OCI-LY1 (cell line): ENCODE results near the gene TTC31.

ENCODE experiments used
- H2AFZ ChIP-seq: fragments of 200-600 bp; sonication (generic), shearing (Covaris generic); 2 replicates; pipeline ENCODE4 v1.6.0; 2014; ENCODE audit warnings: antibody characterized with exemption, mild to moderate bottlenecking, low read length
- H3F3A ChIP-seq: fragments of 200-600 bp; sonication (generic), shearing (Covaris generic); 2 replicates; pipeline ENCODE4 v1.6.0; 2014; ENCODE audit warnings: mild to moderate bottlenecking, antibody characterized with exemption, low read length, moderate library complexity; ENCODE audit not compliant: insufficient read depth
- H3K27ac ChIP-seq: fragments of 200-600 bp; sonication (generic); 2 replicates; pipeline ENCODE4 v1.5.1; 2014; ENCODE audit warnings: low read length, mixed run types, mild to moderate bottlenecking, low read depth; ENCODE audit not compliant: poor library complexity, severe bottlenecking
- H3K27me3 ChIP-seq: fragments of 200-600 bp; sonication (generic); 2 replicates; pipeline ENCODE4 v1.6.0; 2014; ENCODE audit warnings: antibody characterized with exemption, mild to moderate bottlenecking, low read length, moderate library complexity; ENCODE audit not compliant: insufficient read depth
- H3K36me3 ChIP-seq: fragments of 200-600 bp; sonication (generic); 2 replicates; pipeline ENCODE4 v1.6.1; 2014; ENCODE audit warnings: mild to moderate bottlenecking, antibody characterized with exemption, low read length, moderate library complexity, mixed read lengths; ENCODE audit not compliant: insufficient read depth
- H3K4me1 ChIP-seq: fragments of 200-600 bp; sonication (generic); 2 replicates; pipeline ENCODE4 v1.5.1; 2014; ENCODE audit warnings: mild to moderate bottlenecking, low read length, moderate library complexity; ENCODE audit not compliant: insufficient read depth, severe bottlenecking
- H3K4me2 ChIP-seq: fragments of 200-600 bp; sonication (generic), shearing (Covaris generic); 2 replicates; pipeline ENCODE4 v1.6.1; 2014; ENCODE audit warnings: low read length
- H3K4me3 ChIP-seq: fragments of 200-600 bp; sonication (generic); 2 replicates; pipeline ENCODE4 v1.5.1; 2014; ENCODE audit warnings: low read length, low read depth, mild to moderate bottlenecking, mixed read lengths; ENCODE audit not compliant: poor library complexity, severe bottlenecking
- H3K79me2 ChIP-seq: fragments of 200-600 bp; shearing (Covaris generic); 2 replicates; pipeline ENCODE4 v1.6.1; 2016; ENCODE audit warnings: mixed run types, low read length, mixed read lengths; ENCODE audit not compliant: insufficient read depth
- H3K9ac ChIP-seq: fragments of 200-600 bp; sonication (generic), shearing (Covaris generic); 2 replicates; pipeline ENCODE4 v1.6.1; 2014; ENCODE audit warnings: mild to moderate bottlenecking, low read length, mixed read lengths
- H3K9me2 ChIP-seq: fragments of 200-600 bp; sonication (generic), shearing (Covaris generic); 2 replicates; pipeline ENCODE4 v1.6.1; 2014; ENCODE audit warnings: low read depth, mild to moderate bottlenecking, low read length, mixed read lengths
- H3K9me3 ChIP-seq: fragments of 200-600 bp; shearing (Covaris generic); 2 replicates; pipeline ENCODE4 v1.6.1; 2014; ENCODE audit warnings: low read length, mixed read lengths
- H4K20me1 ChIP-seq: fragments of 200-600 bp; sonication (generic), shearing (Covaris generic); 2 replicates; pipeline ENCODE4 v1.6.0; 2016; ENCODE audit warnings: mild to moderate bottlenecking, low read length; ENCODE audit not compliant: insufficient read depth
- CTCF ChIP-seq: fragments of 200-600 bp; sonication (generic), shearing (Covaris generic); IDR thresholded peaks from 2 replicates; pipeline ENCODE4 v1.5.1; 2017; ENCODE audit warnings: mild to moderate bottlenecking, antibody characterized with exemption, low read length, moderate library complexity, mixed read lengths
- EZH2 ChIP-seq: fragments of 200-600 bp; sonication (generic), shearing (Covaris generic); IDR thresholded peaks from 2 replicates; pipeline ENCODE4 v1.8.0; 2017; ENCODE audit warnings: borderline replicate concordance, mixed run types, mild to moderate bottlenecking, antibody characterized with exemption, low read length, moderate library complexity, mixed read lengths

Gene TTC31

GRCh38 chr2:74514368-74515270 lies 31.7 kb downstream of the TTC31 start, which contains the start of gene TLX2:
Gene TLX2 (plus strand): TSS chr2:74514450. CDS start chr2:74514807, 357 bp downstream.
- Histone ChIP-seq H3K4me1 (peaks cover 10% of the 10 kb centered on the region), H3K79me2 (no peaks in the 10 kb centered on the region), H3K4me2 (peak within 1 kb of the TSS; percentile 11; the same call in 1 of the 2 replicates), H3F3A (no peaks in the 10 kb centered on the region), H4K20me1 (no peaks in the 10 kb centered on the region), H3K27me3 (peaks cover 7% of the 10 kb centered on the region; the same call in 1 of the 2 replicates), H3K27ac (no peak within 1 kb of the TSS), H2AFZ (no peak within 1 kb of the TSS), H3K9ac (no peak within 1 kb of the TSS), H3K9me3 (no peaks in the 10 kb centered on the region), H3K9me2 (no peaks in the 10 kb centered on the region), H3K4me3 (peak within 1 kb of the TSS; percentile 43), H3K36me3 (no peaks in the 10 kb centered on the region)
- no peak for TF ChIP-seq CTCF
- no peak for TF ChIP-seq EZH2

GRCh38 chr2:74515271-74515980 lies 32.5 kb downstream of the TTC31 start:
- TF ChIP-seq EZH2, result no peak
- TF ChIP-seq CTCF, result no peak
- Histone ChIP-seq H3K9me2 (no peaks in the 10 kb centered on the region), H3K4me2 (peak overlapping the region; percentile 54), H3K4me1 (peaks cover 10% of the 10 kb centered on the region), H3K79me2 (no peaks in the 10 kb centered on the region), H3F3A (no peaks in the 10 kb centered on the region), H3K4me3 (peak overlapping the region; percentile 43), H3K36me3 (no peaks in the 10 kb centered on the region), H4K20me1 (no peaks in the 10 kb centered on the region), H3K27ac (no peak overlapping the region), H3K27me3 (peaks cover 7% of the 10 kb centered on the region; the same call in 1 of the 2 replicates), H3K9me3 (no peaks in the 10 kb centered on the region), H2AFZ (no peak overlapping the region), H3K9ac (no peak overlapping the region; the same call in 1 of the 2 replicates)

GRCh38 chr2:74515981-74516633 lies 33.2 kb downstream of the TTC31 start:
- Histone ChIP-seq H3K27me3 (peaks cover 7% of the 10 kb centered on the region; the same call in 1 of the 2 replicates), H2AFZ (no peak overlapping the region)

More at GRCh38 chr2:74515981-74516633, 33.2 kb downstream of the TTC31 start:
- TF ChIP-seq EZH2 (no peak), CTCF (no peak)
- no peaks in the 10 kb centered on the region for H3K9me2 ChIP-seq
- H3K27ac ChIP-seq, result no peak overlapping the region
- H3K4me2 ChIP-seq, result peak overlapping the region; percentile 54
- H4K20me1 ChIP-seq, result no peaks in the 10 kb centered on the region
- no peak overlapping the region; the same call in 1 of the 2 replicates for H3K9ac ChIP-seq
- H3F3A ChIP-seq, result no peaks in the 10 kb centered on the region
- no peaks in the 10 kb centered on the region for H3K9me3 ChIP-seq
- peak overlapping the region; percentile 43 for H3K4me3 ChIP-seq
- H3K4me1 ChIP-seq, result peaks cover 10% of the 10 kb centered on the region
- no peaks in the 10 kb centered on the region for H3K79me2 ChIP-seq
- H3K36me3 ChIP-seq, result no peaks in the 10 kb centered on the region
